K562 (cell line): ENCODE measurements around the gene NTN3.

Experiments
- BMI1 ChIP-seq: fragments of 150-350 bp; IDR thresholded peaks from 2 replicates; pipeline ENCODE4 v1.6.1; 2014; ENCODE audit warnings: low read length
- BRF2 ChIP-seq: IDR thresholded peaks from 3 replicates; pipeline ENCODE4 v1.6.1; 2011; ENCODE audit warnings: borderline replicate concordance, mild to moderate bottlenecking; ENCODE audit not compliant: insufficient read length, insufficient read depth
- CAMTA2 ChIP-seq: fragments of 250-450 bp; sonication (Bioruptor Pico); conservative IDR thresholded peaks from 2 replicates; pipeline ENCODE4 v1.5.1; 2022
- CCAR2 ChIP-seq: fragments of 200-400 bp; formaldehyde crosslinking; IDR thresholded peaks from 2 replicates; pipeline ENCODE4 v1.6.1; 2017; ENCODE audit warnings: mild to moderate bottlenecking, low read depth, low read length
- CTCF ChIP-seq, 3 experiments: IDR thresholded peaks in 2 of 3; conservative IDR thresholded peaks in 1 of 3; 2 replicates each; pipeline ENCODE4 v1.5.1; 2011 to 2012; ENCODE audit warnings: low read length in 3 of 3, mild to moderate bottlenecking in 3 of 3, control low read depth in 2 of 3, improper control_type of control experiment in 1 of 3, inconsistent platforms in 1 of 3, low read depth in 1 of 3, mixed read lengths in 1 of 3, moderate library complexity in 1 of 3; ENCODE audit not compliant: insufficient read depth in 2 of 3
- EZH2 ChIP-seq: IDR thresholded peaks from 2 replicates; pipeline ENCODE4 v1.6.1; 2012; ENCODE audit warnings: low read depth, mild to moderate bottlenecking, inconsistent platforms, low read length, borderline replicate concordance
- FOXJ3 ChIP-seq: sonication (generic); formaldehyde crosslinking; IDR thresholded peaks from 2 replicates; pipeline ENCODE4 v1.4.0; 2020; ENCODE audit warnings: mild to moderate bottlenecking, missing genetic modification reagents
- FOXP1 ChIP-seq: sonication (generic); formaldehyde crosslinking; IDR thresholded peaks from 2 replicates; pipeline ENCODE4 v1.8.0; 2022; ENCODE audit warnings: mild to moderate bottlenecking, missing genetic modification reagents
- HNRNPK ChIP-seq: fragments of 200-400 bp; formaldehyde crosslinking; IDR thresholded peaks from one replicate; pipeline ENCODE4 v1.6.1; 2018; ENCODE audit warnings: mild to moderate bottlenecking, low read depth, low read length; ENCODE audit not compliant: poor library complexity, severe bottlenecking
- HOXB6 ChIP-seq: fragments of 250-450 bp; sonication (Bioruptor Pico); IDR thresholded peaks from 2 replicates; pipeline ENCODE4 v1.5.1; 2022; ENCODE audit warnings: mild to moderate bottlenecking, borderline replicate concordance
- RAD21 ChIP-seq, 2 experiments: fragments of 250-450 bp in 1 of 2; fragments of 450-650 bp in 1 of 2; sonication (Bioruptor Pico) in 1 of 2; formaldehyde crosslinking in 1 of 2; IDR thresholded peaks in 1 of 2; conservative IDR thresholded peaks in 1 of 2; 2 replicates each; pipeline versions ENCODE4 v1.4.0 to v1.8.0; 2020 to 2022; ENCODE audit warnings: mild to moderate bottlenecking in 2 of 2, moderate library complexity in 1 of 2
- ZNF174 ChIP-seq: fragments of 250-450 bp; sonication (Bioruptor Pico); IDR thresholded peaks from 2 replicates; pipeline ENCODE4 v1.4.0; 2020; ENCODE audit warnings: mild to moderate bottlenecking
- ZNF239 ChIP-seq: fragments of 250-450 bp; sonication (Bioruptor Pico); IDR thresholded peaks from 2 replicates; pipeline ENCODE4 v1.4.0; 2020; ENCODE audit warnings: mild to moderate bottlenecking
- ZNF274 ChIP-seq: IDR thresholded peaks from 2 replicates; pipeline ENCODE4 v1.6.1; 2011; ENCODE audit warnings: low read depth, mild to moderate bottlenecking, low read length, moderate library complexity, borderline replicate concordance

- TF ChIP-seq BRF2 (no peak), BMI1 (no peak), EZH2 (no peak), HOXB6 (no peak), ZNF174 (no peak), CTCF (IDR thresholded peaks at IDR 0.05 in 2 of 3, conservative IDR thresholded peaks at IDR 0.05 in 1 of 3; ENCODE audit: insufficient read depth in 2 of 3, low read depth in 1 of 3, low read length in 3 of 3) (no peak), FOXP1 (CRISPR knock-in tag) (no peak), ZNF274 (no peak), HNRNPK (no peak), CAMTA2 (no peak), ZNF239 (CRISPR knock-in tag) (no peak), FOXJ3 (no peak), RAD21 (CRISPR knock-in tag; conservative IDR thresholded peaks at IDR 0.05 in 1 of 2, IDR thresholded peaks at IDR 0.05 in 1 of 2) (no peak), CCAR2 (no peak)
Observed at GRCh38 chr16:2468725-2469398, 2.2 kb upstream of the NTN3 start.
